HEK293 (cell line): ENCODE results near the gene MOB3C.
A peak's percentile ranks its signal among the peaks of the same experiment; 100 is the strongest.
"Not testable (repeated sequence)": the region's sequence is repeated elsewhere in the genome, so short reads cannot be mapped to it uniquely, and the experiment has no call there.

Experiments
- CTCF ChIA-PET: fragments of 350-600 bp; formaldehyde crosslinking; extraction: SDS; loops from one replicate; lab custom pipeline; 2021; ENCODE audit warnings: antibody characterized with exemption; lab: Yijun Ruan, JAX
- POLR2A ChIA-PET: fragments of 300-600 bp; formaldehyde crosslinking; extraction: SDS; loops from one replicate; lab custom pipeline; 2020; ENCODE audit warnings: antibody characterized with exemption, inconsistent platforms; lab: Yijun Ruan, JAX
- H3K27ac ChIP-seq: fragments of 200-500 bp; sonication (Bioruptor generic); 2 replicates; pipeline ENCODE4 v1.5.1; 2014; ENCODE audit warnings: low read depth, low read length, control low read depth, inconsistent platforms; ENCODE audit errors: extremely low read depth
- H3K36me3 ChIP-seq, 2 experiments: fragments of 200-500 bp in 1 of 2; sonication (Bioruptor generic) in 1 of 2; 1 replicate in 1 of 2; 2 replicates in 1 of 2; pipeline ENCODE4 v1.5.1; 2014 to 2017; ENCODE audit warnings: inconsistent platforms in 2 of 2, low read length in 2 of 2; ENCODE audit not compliant: control insufficient read depth in 2 of 2, insufficient read depth in 1 of 2
- H3K4me1 ChIP-seq: fragments of 200-500 bp; sonication (Bioruptor generic); 2 replicates; pipeline ENCODE4 v1.5.1; 2014; ENCODE audit warnings: mild to moderate bottlenecking, low read length, inconsistent platforms; ENCODE audit not compliant: control insufficient read depth, insufficient read depth
- H3K4me3 ChIP-seq: 2 replicates; pipeline ENCODE4 v1.5.1; 2011; ENCODE audit warnings: low read depth, mild to moderate bottlenecking, control low read depth, low read length, moderate library complexity
- H3K9me3 ChIP-seq: fragments of 200-500 bp; sonication (Bioruptor generic); 2 replicates; pipeline ENCODE4 v1.5.1; 2014; ENCODE audit warnings: low read depth, low read length, inconsistent platforms; ENCODE audit not compliant: control insufficient read depth, insufficient read depth
- GLI4 ChIP-seq: fragments of 450-650 bp; formaldehyde crosslinking; IDR thresholded peaks from 2 replicates; pipeline ENCODE4 v1.5.1; 2016; ENCODE audit warnings: missing biosample characterization, missing genetic modification characterization
- KLF1 ChIP-seq: fragments of 450-650 bp; formaldehyde crosslinking; IDR thresholded peaks from 2 replicates; pipeline ENCODE4 v1.5.1; 2016; ENCODE audit warnings: missing biosample characterization, missing genetic modification characterization
- KLF7 ChIP-seq: fragments of 450-650 bp; formaldehyde crosslinking; IDR thresholded peaks from 2 replicates; pipeline ENCODE4 v1.5.1; 2016; ENCODE audit warnings: missing biosample characterization, missing genetic modification characterization, borderline replicate concordance
- REPIN1 ChIP-seq: fragments of 450-650 bp; formaldehyde crosslinking; IDR thresholded peaks from 2 replicates; pipeline ENCODE4 v1.5.1; 2017; ENCODE audit warnings: missing biosample characterization, missing genetic modification characterization, low read depth
- ZBTB8A ChIP-seq: fragments of 450-650 bp; formaldehyde crosslinking; IDR thresholded peaks from 2 replicates; pipeline ENCODE4 v1.5.1; 2016; ENCODE audit warnings: missing biosample characterization, missing genetic modification characterization
- ZNF114 ChIP-seq: fragments of 450-650 bp; formaldehyde crosslinking; IDR thresholded peaks from 2 replicates; pipeline ENCODE4 v1.5.0; 2017; ENCODE audit warnings: missing biosample characterization, missing genetic modification characterization
- ZNF121 ChIP-seq: fragments of 450-650 bp; formaldehyde crosslinking; IDR thresholded peaks from 2 replicates; pipeline ENCODE4 v1.5.1; 2016; ENCODE audit warnings: missing biosample characterization, missing genetic modification characterization
- ZNF146 ChIP-seq: fragments of 450-650 bp; formaldehyde crosslinking; IDR thresholded peaks from 2 replicates; pipeline ENCODE4 v1.5.1; 2016; ENCODE audit warnings: missing biosample characterization, missing genetic modification characterization
- ZNF202 ChIP-seq: fragments of 450-650 bp; formaldehyde crosslinking; IDR thresholded peaks from 2 replicates; pipeline ENCODE4 v1.5.1; 2016; ENCODE audit warnings: missing biosample characterization, missing genetic modification characterization, borderline replicate concordance
- ZNF239 ChIP-seq: fragments of 450-650 bp; formaldehyde crosslinking; IDR thresholded peaks from 2 replicates; pipeline ENCODE4 v1.5.1; 2016; ENCODE audit warnings: missing biosample characterization, missing genetic modification characterization
- ZNF544 ChIP-seq: fragments of 450-650 bp; formaldehyde crosslinking; IDR thresholded peaks from 2 replicates; pipeline ENCODE4 v1.5.0; 2017; ENCODE audit warnings: missing biosample characterization, missing genetic modification characterization
- ZNF596 ChIP-seq: fragments of 450-650 bp; IDR thresholded peaks from 2 replicates; pipeline ENCODE4 v1.5.0; 2018; ENCODE audit warnings: missing biosample characterization, mild to moderate bottlenecking, missing genetic modification characterization, moderate library complexity
- ZNF692 ChIP-seq: fragments of 450-650 bp; formaldehyde crosslinking; IDR thresholded peaks from 2 replicates; pipeline ENCODE4 v1.5.1; 2016; ENCODE audit warnings: missing biosample characterization, missing genetic modification characterization
- ZNF837 ChIP-seq: fragments of 450-650 bp; formaldehyde crosslinking; IDR thresholded peaks from 2 replicates; pipeline ENCODE4 v1.5.1; 2016; ENCODE audit warnings: missing biosample characterization, missing genetic modification characterization
- ZNF843 ChIP-seq: fragments of 450-650 bp; formaldehyde crosslinking; IDR thresholded peaks from 2 replicates; pipeline ENCODE4 v1.5.1; 2016; ENCODE audit warnings: missing biosample characterization, missing genetic modification characterization
- TF ChIP-seq, protein P1 (sequence below): fragments of 450-650 bp; formaldehyde crosslinking; IDR thresholded peaks from 2 replicates; pipeline ENCODE4 v1.5.1; 2016; ENCODE audit warnings: missing biosample characterization, missing genetic modification characterization
- TF ChIP-seq, protein P2 (sequence below): fragments of 450-650 bp; formaldehyde crosslinking; IDR thresholded peaks from 2 replicates; pipeline ENCODE4 v1.5.1; 2016; ENCODE audit warnings: missing biosample characterization, missing genetic modification characterization
- TF ChIP-seq, protein P3 (sequence below): fragments of 450-650 bp; formaldehyde crosslinking; IDR thresholded peaks from 2 replicates; pipeline ENCODE4 v1.5.1; 2016; ENCODE audit warnings: missing biosample characterization, missing genetic modification characterization
- TF ChIP-seq, protein P4 (sequence below): fragments of 450-650 bp; formaldehyde crosslinking; IDR thresholded peaks from 2 replicates; pipeline ENCODE4 v1.5.1; 2016; ENCODE audit warnings: missing biosample characterization, missing genetic modification characterization

The MOB3C gene

GRCh38 chr1:46656643-46657042 is 40.0 kb upstream of the MOB3C start:
- H3K4me3 ChIP-seq: no peak overlapping the region
- no peaks in the 10 kb centered on the region for H3K9me3 ChIP-seq
- no peak overlapping the region for H3K27ac ChIP-seq
- H3K36me3 ChIP-seq: peaks cover 13 to 87% of the 10 kb centered on the region in 2 experiments
- TF ChIP-seq ZNF544 (tag by site-specific recombination): no peak
- TF ChIP-seq, protein P1, sequence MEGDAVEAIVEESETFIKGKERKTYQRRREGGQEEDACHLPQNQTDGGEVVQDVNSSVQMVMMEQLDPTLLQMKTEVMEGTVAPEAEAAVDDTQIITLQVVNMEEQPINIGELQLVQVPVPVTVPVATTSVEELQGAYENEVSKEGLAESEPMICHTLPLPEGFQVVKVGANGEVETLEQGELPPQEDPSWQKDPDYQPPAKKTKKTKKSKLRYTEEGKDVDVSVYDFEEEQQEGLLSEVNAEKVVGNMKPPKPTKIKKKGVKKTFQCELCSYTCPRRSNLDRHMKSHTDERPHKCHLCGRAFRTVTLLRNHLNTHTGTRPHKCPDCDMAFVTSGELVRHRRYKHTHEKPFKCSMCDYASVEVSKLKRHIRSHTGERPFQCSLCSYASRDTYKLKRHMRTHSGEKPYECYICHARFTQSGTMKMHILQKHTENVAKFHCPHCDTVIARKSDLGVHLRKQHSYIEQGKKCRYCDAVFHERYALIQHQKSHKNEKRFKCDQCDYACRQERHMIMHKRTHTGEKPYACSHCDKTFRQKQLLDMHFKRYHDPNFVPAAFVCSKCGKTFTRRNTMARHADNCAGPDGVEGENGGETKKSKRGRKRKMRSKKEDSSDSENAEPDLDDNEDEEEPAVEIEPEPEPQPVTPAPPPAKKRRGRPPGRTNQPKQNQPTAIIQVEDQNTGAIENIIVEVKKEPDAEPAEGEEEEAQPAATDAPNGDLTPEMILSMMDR (tag by site-specific recombination): no peak
- TF ChIP-seq ZNF239 (tag by site-specific recombination): no peak
- TF ChIP-seq KLF1 (tag by site-specific recombination): no peak
- TF ChIP-seq ZNF114 (tag by site-specific recombination): no peak
- TF ChIP-seq KLF7 (tag by site-specific recombination): no peak
- CTCF ChIA-PET: interaction anchor here (0.7 to 1.3 kb wide), 3 partner anchors 34 to 464 kb away, joined by 3 read pairs; no protein-coding TSS in a partner anchor
- POLR2A ChIA-PET: no interaction called here
- no peaks in the 10 kb centered on the region for H3K4me1 ChIP-seq

DNA sequence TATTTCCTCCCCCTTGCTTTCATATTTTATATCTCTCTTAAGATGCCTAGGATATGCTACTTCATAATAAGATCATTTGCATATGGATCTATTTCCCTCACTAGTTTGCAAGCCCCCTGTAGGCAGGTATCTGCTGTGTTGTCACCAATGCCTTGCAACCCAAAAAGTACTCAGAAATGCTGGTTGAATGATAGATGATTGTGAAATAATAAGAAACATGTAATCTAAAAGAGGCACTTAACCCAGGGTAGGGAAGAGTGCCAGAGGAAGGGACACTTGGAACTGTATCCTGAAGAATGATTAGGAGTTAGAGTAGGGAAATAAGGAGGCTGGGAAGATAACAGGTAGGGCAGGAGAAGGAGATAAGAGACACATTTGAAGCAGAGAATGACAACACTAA is 39.2 kb upstream of the MOB3C start:
- Histone ChIP-seq H3K4me3 (no peak overlapping the region), H3K9me3 (no peaks in the 10 kb centered on the region), H3K27ac (no peak overlapping the region), H3K4me1 (no peaks in the 10 kb centered on the region), H3K36me3 (peaks cover 13 to 82% of the 10 kb centered on the region in 2 experiments)
- CTCF ChIA-PET: interaction anchor here (0.9 to 1.3 kb wide), 3 partner anchors 23 to 55 kb away, joined by 3 read pairs; no protein-coding TSS in a partner anchor
- POLR2A ChIA-PET: no interaction called here
- no peak for TF ChIP-seq ZNF202 (tag by site-specific recombination)
- TF ChIP-seq GLI4 (tag by site-specific recombination): no peak
- TF ChIP-seq ZNF692 (tag by site-specific recombination): no peak
- TF ChIP-seq ZNF121: no peak
- TF ChIP-seq ZNF843: no peak
- TF ChIP-seq, protein P2, sequence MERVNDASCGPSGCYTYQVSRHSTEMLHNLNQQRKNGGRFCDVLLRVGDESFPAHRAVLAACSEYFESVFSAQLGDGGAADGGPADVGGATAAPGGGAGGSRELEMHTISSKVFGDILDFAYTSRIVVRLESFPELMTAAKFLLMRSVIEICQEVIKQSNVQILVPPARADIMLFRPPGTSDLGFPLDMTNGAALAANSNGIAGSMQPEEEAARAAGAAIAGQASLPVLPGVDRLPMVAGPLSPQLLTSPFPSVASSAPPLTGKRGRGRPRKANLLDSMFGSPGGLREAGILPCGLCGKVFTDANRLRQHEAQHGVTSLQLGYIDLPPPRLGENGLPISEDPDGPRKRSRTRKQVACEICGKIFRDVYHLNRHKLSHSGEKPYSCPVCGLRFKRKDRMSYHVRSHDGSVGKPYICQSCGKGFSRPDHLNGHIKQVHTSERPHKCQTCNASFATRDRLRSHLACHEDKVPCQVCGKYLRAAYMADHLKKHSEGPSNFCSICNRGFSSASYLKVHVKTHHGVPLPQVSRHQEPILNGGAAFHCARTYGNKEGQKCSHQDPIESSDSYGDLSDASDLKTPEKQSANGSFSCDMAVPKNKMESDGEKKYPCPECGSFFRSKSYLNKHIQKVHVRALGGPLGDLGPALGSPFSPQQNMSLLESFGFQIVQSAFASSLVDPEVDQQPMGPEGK (tag by site-specific recombination): no peak
- no peak for TF ChIP-seq REPIN1 (tag by site-specific recombination)
- TF ChIP-seq ZNF837 (tag by site-specific recombination): no peak
- no peak for TF ChIP-seq ZNF596 (tag by site-specific recombination)
- no peak for TF ChIP-seq ZBTB8A

DNA sequence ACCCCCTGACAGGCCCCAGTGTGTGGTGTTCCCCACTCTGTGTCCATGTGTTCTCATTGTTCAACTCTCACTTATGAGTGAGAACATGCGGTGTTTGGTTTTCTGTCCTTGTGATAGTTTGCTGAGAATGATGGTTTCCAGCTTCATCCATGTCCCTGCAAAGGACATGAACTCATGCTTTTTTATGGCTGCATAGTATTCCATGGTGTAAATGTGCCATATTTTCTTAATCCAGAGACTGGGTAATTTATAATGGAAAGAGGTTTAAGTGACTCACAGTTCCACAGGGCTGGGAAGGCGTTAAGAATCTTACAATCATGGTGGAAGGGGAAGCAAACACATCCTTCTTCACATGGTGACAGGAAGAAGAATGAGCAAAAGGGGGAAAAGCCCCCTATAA is 38.1 kb upstream of the MOB3C start:
- POLR2A ChIA-PET, H3K4me3 ChIP-seq, CTCF ChIA-PET, H3K27ac ChIP-seq, H3K4me1 ChIP-seq, H3K9me3 ChIP-seq: not testable (repeated sequence)
- TF ChIP-seq, protein P3, sequence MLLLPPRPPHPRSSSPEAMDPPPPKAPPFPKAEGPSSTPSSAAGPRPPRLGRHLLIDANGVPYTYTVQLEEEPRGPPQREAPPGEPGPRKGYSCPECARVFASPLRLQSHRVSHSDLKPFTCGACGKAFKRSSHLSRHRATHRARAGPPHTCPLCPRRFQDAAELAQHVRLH: peak; percentile 66; the same call in 1 of the 2 replicates
- TF ChIP-seq, protein P4, sequence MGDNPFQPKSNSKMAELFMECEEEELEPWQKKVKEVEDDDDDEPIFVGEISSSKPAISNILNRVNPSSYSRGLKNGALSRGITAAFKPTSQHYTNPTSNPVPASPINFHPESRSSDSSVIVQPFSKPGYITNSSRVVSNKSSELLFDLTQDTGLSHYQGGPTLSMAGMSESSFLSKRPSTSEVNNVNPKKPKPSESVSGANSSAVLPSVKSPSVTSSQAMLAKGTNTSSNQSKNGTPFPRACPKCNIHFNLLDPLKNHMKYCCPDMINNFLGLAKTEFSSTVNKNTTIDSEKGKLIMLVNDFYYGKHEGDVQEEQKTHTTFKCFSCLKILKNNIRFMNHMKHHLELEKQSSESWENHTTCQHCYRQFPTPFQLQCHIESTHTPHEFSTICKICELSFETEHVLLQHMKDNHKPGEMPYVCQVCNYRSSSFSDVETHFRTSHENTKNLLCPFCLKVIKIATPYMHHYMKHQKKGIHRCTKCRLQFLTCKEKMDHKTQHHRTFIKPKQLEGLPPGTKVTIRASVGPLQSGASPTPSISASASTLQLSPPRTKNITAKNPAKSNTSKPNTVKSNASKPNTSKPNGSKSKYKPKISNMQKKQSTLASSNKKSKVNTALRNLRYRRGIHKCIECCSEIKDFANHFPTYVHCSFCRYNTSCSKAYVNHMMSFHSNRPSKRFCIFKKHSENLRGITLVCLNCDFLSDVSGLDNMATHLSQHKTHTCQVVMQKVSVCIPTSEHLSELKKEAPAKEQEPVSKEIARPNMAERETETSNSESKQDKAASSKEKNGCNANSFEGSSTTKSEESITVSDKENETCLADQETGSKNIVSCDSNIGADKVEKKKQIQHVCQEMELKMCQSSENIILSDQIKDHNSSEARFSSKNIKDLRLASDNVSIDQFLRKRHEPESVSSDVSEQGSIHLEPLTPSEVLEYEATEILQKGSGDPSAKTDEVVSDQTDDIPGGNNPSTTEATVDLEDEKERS (tag by site-specific recombination): peak; percentile 30; the same call in 1 of the 2 replicates
- peak; percentile 99 for TF ChIP-seq ZNF146
- H3K36me3 ChIP-seq: peaks cover 24 to 86% of the 10 kb centered on the region in 2 experiments
